RWPE2 (cell line): ENCODE measurements around the gene HOXD3.
A peak's percentile ranks its signal among the peaks of the same experiment; 100 is the strongest.

Experiments used
- ATAC-seq: fragments of 200-7000 bp; cut with Tn5 transposase; 3 replicates; pipeline ENCODE4 v1.9.1; 2021; ENCODE audit warnings: low read depth
- DNase-seq: peaks from one replicate; pipeline ENCODE4 v3.0.0-alpha.2; 2020; ENCODE audit warnings: low spot score
- H3K27ac ChIP-seq: fragments of 450-650 bp; 2 replicates; pipeline ENCODE4 v1.5.1; 2017; ENCODE audit warnings: mild to moderate bottlenecking; ENCODE audit not compliant: poor library complexity, severe bottlenecking
- H3K27me3 ChIP-seq: fragments of 250-450 bp; sonication (Bioruptor Pico); 2 replicates; pipeline ENCODE4 v1.5.1; 2021; ENCODE audit warnings: mild to moderate bottlenecking, moderate library complexity; ENCODE audit not compliant: insufficient read depth, poor library complexity, severe bottlenecking
- H3K36me3 ChIP-seq: fragments of 250-450 bp; sonication (Bioruptor Pico); 2 replicates; pipeline ENCODE4 v1.5.1; 2020; ENCODE audit warnings: low read depth, mild to moderate bottlenecking, moderate library complexity
- H3K4me1 ChIP-seq: fragments of 250-450 bp; sonication (Bioruptor Pico); 2 replicates; pipeline ENCODE4 v1.5.1; 2021; ENCODE audit warnings: mild to moderate bottlenecking, moderate library complexity; ENCODE audit not compliant: insufficient read depth, poor library complexity, severe bottlenecking
- H3K4me3 ChIP-seq: fragments of 250-450 bp; sonication (Bioruptor Pico); 2 replicates; pipeline ENCODE4 v1.5.1; 2021; ENCODE audit warnings: mild to moderate bottlenecking, moderate library complexity; ENCODE audit not compliant: severe bottlenecking
- H3K9me3 ChIP-seq: fragments of 250-450 bp; sonication (Bioruptor Pico); 2 replicates; pipeline ENCODE4 v1.5.1; 2021; ENCODE audit warnings: mild to moderate bottlenecking, moderate library complexity; ENCODE audit not compliant: severe bottlenecking
- CTCF ChIP-seq: fragments of 450-650 bp; IDR thresholded peaks from one replicate; pipeline ENCODE4 v1.5.1; 2017; ENCODE audit warnings: mild to moderate bottlenecking, moderate library complexity; ENCODE audit not compliant: poor library complexity, severe bottlenecking

Gene HOXD3

GRCh38 chr2:176175709-176176607, 18.9 kb downstream of the HOXD3 start:
- Histone ChIP-seq H3K36me3 (no peaks in the 10 kb centered on the region), H3K4me1 (peaks cover 5% of the 10 kb centered on the region), H3K27me3 (no peaks in the 10 kb centered on the region), H3K4me3 (no peak overlapping the region), H3K9me3 (no peaks in the 10 kb centered on the region), H3K27ac (no peak overlapping the region)
- TF ChIP-seq CTCF, result no peak
- DNase-seq, result no peak
- no peak for ATAC-seq

- TF ChIP-seq CTCF, result no peak
- Histone ChIP-seq H3K36me3 (no peaks in the 10 kb centered on the region), H3K27ac (peak overlapping the region; percentile 49), H3K9me3 (no peaks in the 10 kb centered on the region), H3K4me1 (peaks cover 5% of the 10 kb centered on the region), H3K27me3 (no peaks in the 10 kb centered on the region), H3K4me3 (peak overlapping the region; percentile 39)
- ATAC-seq (peak; percentile 29; the same call in 2 of the 3 replicates), DNase-seq (no peak)
These were observed 20.5 kb downstream of the HOXD3 start for GRCh38 chr2:176177580-176178037.

DNA sequence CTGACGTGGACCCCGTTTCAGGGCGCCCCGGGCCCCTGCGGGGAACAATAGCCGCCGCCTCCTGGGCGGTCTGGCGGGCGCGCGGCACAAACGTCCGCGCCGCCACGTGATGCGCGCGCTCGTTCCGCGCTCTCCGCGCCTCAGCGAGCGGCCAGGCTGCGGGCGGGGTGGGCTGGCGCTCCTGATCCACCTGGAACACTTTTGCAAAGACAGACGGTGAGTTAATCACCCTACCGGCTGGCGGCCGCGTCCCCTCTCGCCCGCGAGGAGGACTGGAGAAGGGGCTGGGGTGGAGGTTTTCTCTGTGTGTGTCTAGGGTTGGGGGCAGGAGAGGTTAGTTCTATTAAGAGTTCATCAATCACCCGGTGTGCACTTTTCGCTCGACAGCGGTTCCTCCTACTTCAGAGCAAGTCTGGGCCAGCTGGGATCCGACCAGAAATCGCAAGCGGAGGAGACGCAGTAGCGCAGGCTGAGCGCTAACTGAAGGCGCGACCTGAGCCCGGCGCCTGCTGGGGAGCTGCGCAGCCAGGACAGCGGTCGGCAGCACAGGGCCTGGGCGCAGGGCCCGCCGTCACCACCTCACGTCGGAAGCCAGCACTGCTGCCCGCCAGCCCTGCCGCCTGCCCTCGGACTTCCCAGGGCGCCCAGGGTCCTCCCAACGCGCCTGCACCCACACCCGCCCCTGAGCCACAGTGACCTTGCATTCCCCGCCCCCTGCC, 21.1 kb downstream of the HOXD3 start:
- H3K27ac ChIP-seq, result peak overlapping the region; percentile 49
- peaks cover 5% of the 10 kb centered on the region for H3K4me1 ChIP-seq
- no peaks in the 10 kb centered on the region for H3K9me3 ChIP-seq
- ATAC-seq, result peak; percentile 80
- H3K4me3 ChIP-seq, result peak overlapping the region; percentile 39
- no peak for DNase-seq
- no peak for TF ChIP-seq CTCF
- H3K36me3 ChIP-seq, result no peaks in the 10 kb centered on the region
- H3K27me3 ChIP-seq, result no peaks in the 10 kb centered on the region

DNA sequence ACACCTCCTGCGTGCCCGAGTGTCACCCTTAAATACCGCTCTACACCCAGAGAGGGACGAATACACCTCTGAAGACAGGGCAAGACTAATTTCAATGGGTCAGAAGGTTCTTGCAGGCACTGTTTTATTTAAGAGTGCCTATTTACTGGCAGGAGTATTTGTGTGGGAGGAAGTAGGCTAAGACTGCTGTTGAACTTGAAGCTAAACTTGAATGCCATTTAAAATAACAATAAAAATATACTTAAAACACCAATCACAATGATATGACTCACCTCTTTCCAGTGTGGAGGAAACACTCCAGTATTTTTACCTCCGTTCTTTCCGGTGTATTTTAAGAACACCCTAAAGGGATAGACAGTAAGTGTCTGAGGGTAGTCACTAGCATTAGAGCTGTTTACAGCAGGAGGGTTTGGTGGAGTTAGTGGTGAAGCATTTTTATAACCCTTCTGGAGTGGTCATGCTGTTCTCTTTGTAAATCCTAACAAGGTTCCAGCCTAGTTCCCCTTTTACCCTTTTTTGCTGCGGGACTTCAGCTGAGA, 21.7 kb downstream of the HOXD3 start:
- H3K36me3 ChIP-seq, result no peaks in the 10 kb centered on the region
- no peak; the same call in 2 of the 3 replicates for ATAC-seq
- DNase-seq, result no peak
- peaks cover 5% of the 10 kb centered on the region for H3K4me1 ChIP-seq
- TF ChIP-seq CTCF, result no peak
- no peaks in the 10 kb centered on the region for H3K27me3 ChIP-seq
- no peaks in the 10 kb centered on the region for H3K9me3 ChIP-seq
- H3K4me3 ChIP-seq, result peak overlapping the region; percentile 39
- peak overlapping the region; percentile 49 for H3K27ac ChIP-seq
